ENCODE results near the gene CES1. TPM values are rescaled to one million over a fixed set of nuclear protein-coding genes. Genes with fewer than 3 reads are reported as not detected.
"Not testable (repeated sequence)": the region's sequence is repeated elsewhere in the genome, so short reads cannot be mapped to it uniquely, and the experiment has no call there.

The CES1 gene
- total RNA-seq, 4 donors from 2014 or later = 2.0 to 14.0 (median 5.5) TPM

GRCh38 chr16:55821210-55821609 is 11.7 kb downstream of the CES1 start:
- no peak overlapping the region for H3K4me3 ChIP-seq
- TF ChIP-seq POLR2A (IDR thresholded peaks at IDR 0.05) (no peak), CTCF (IDR thresholded peaks at IDR 0.05) (no peak)
- no peaks in the 10 kb centered on the region for H3K27me3 ChIP-seq
- H3K36me3 ChIP-seq = no peaks in the 10 kb centered on the region
- DNase-seq = no peak
- no peak overlapping the region for H3K27ac ChIP-seq
- no peaks in the 10 kb centered on the region for H3K9me3 ChIP-seq
- H3K4me1 ChIP-seq = no peaks in the 10 kb centered on the region

- TF ChIP-seq CTCF (IDR thresholded peaks at IDR 0.05) = no peak
- TF ChIP-seq POLR2A (IDR thresholded peaks at IDR 0.05) = no peak
- H3K27me3 ChIP-seq = no peaks in the 10 kb centered on the region
- H3K9me3 ChIP-seq = no peaks in the 10 kb centered on the region
- H3K4me3 ChIP-seq = no peak overlapping the region
- DNase-seq = no peak
- no peak overlapping the region for H3K27ac ChIP-seq
- no peaks in the 10 kb centered on the region for H3K4me1 ChIP-seq
- H3K36me3 ChIP-seq = no peaks in the 10 kb centered on the region
These were observed 12.3 kb downstream of the CES1 start for GRCh38 chr16:55820615-55821014.

- Histone ChIP-seq H3K36me3 (no peaks in the 10 kb centered on the region), H3K4me1 (no peaks in the 10 kb centered on the region), H3K9me3 (no peaks in the 10 kb centered on the region), H3K4me3 (no peak overlapping the region), H3K27ac (no peak overlapping the region), H3K27me3 (no peaks in the 10 kb centered on the region)
- TF ChIP-seq POLR2A (IDR thresholded peaks at IDR 0.05) (no peak), CTCF (IDR thresholded peaks at IDR 0.05) (no peak)
- no peak for DNase-seq
These were observed 15.5 kb downstream of the CES1 start for GRCh38 chr16:55817236-55817912.

GRCh38 chr16:55816222-55816621 is 16.7 kb downstream of the CES1 start:
- not testable (repeated sequence) for H3K4me1 ChIP-seq

GRCh38 chr16:55815320-55815719 is 17.6 kb downstream of the CES1 start:
- peak in 1 of 3 donors; percentile 6 for DNase-seq
- Histone ChIP-seq H3K36me3 (no peaks in the 10 kb centered on the region), H3K4me3 (no peak overlapping the region), H3K27ac (no peak overlapping the region), H3K27me3 (no peaks in the 10 kb centered on the region), H3K9me3 (no peaks in the 10 kb centered on the region), H3K4me1 (no peaks in the 10 kb centered on the region)
- TF ChIP-seq CTCF (IDR thresholded peaks at IDR 0.05) (no peak), POLR2A (IDR thresholded peaks at IDR 0.05) (no peak)

More at GRCh38 chr16:55816222-55816621, 16.7 kb downstream of the CES1 start:
- not testable (repeated sequence) for H3K9me3 ChIP-seq, H3K27me3 ChIP-seq, H3K27ac ChIP-seq, H3K4me3 ChIP-seq, H3K36me3 ChIP-seq
- peak in 1 of 3 donors; percentile 10 for DNase-seq

GRCh38 chr16:55814174-55814573 is 18.7 kb downstream of the CES1 start:
- not testable (repeated sequence) for H3K36me3 ChIP-seq, H3K27me3 ChIP-seq, DNase-seq, H3K4me3 ChIP-seq, H3K4me1 ChIP-seq, H3K27ac ChIP-seq, H3K9me3 ChIP-seq

- not testable (repeated sequence) for H3K27me3 ChIP-seq, H3K36me3 ChIP-seq, H3K4me1 ChIP-seq, H3K4me3 ChIP-seq, H3K9me3 ChIP-seq, H3K27ac ChIP-seq
- peak in 1 of 3 donors; percentile 2 for DNase-seq
These were observed 19.2 kb downstream of the CES1 start for GRCh38 chr16:55813730-55814129.

Data from Peyer's patch (tissue), 4 donors.